GM12878 (cell line): ENCODE results near the gene PAPPA. TPM values are rescaled to one million over a fixed set of nuclear protein-coding genes. Genes with fewer than 3 reads are reported as not detected.

ENCODE experiments used
- ATAC-seq: fragments of 200-7000 bp; cut with Tn5 transposase; 3 replicates; pipeline ENCODE4 v1.9.1; 2020; ENCODE audit warnings: mild to moderate bottlenecking, moderate library complexity
- BruUV-seq: library from RNA; stranded (reverse); fragments of 400-500 nt; replicated peaks from 2 replicates; lab custom pipeline; 2021; lab: Mats Ljungman, UMichigan
- CTCF ChIA-PET: fragments of 300-600 bp; sonication (Branson Sonifier 250); formaldehyde crosslinking; extraction: SDS; loops from one replicate; lab custom pipeline; 2021; ENCODE audit warnings: inconsistent platforms; lab: Yijun Ruan, JAX
- POLR2A ChIA-PET: fragments of 350-600 bp; formaldehyde crosslinking; extraction: SDS; loops from one replicate; lab custom pipeline; 2021; ENCODE audit warnings: inconsistent platforms; lab: Charles Lee
- RAD21 ChIA-PET: fragments of 300-600 bp; sonication (Branson Sonifier 250); formaldehyde crosslinking; loops from one replicate; lab custom pipeline; 2023; ENCODE audit warnings: antibody characterized with exemption; ENCODE audit not compliant: unreplicated experiment; lab: Charles Lee
- SMC1A ChIA-PET: fragments of 300-600 bp; sonication (Branson Sonifier 250); formaldehyde crosslinking; loops from one replicate; lab custom pipeline; 2023; ENCODE audit not compliant: unreplicated experiment, uncharacterized antibody; lab: Charles Lee
- DNase-seq: peaks from one replicate; pipeline ENCODE4 v3.0.0-alpha.2; 2011; ENCODE audit warnings: low read depth, low spot score
- FAIRE-seq: peaks from 3 replicates; lab custom pipeline; 2011; peaks lifted over from hg19 to GRCh38; lab: Jason Lieb, UNC
- H2AFZ ChIP-seq: 2 replicates; pipeline ENCODE4 v1.6.0; 2011; ENCODE audit warnings: low read depth, low read length, control low read depth; ENCODE audit not compliant: control insufficient read depth
- H3K27ac ChIP-seq: 2 replicates; pipeline ENCODE4 v1.5.1; 2011; ENCODE audit warnings: control low read depth; ENCODE audit not compliant: control insufficient read depth, insufficient read depth
- H3K27me3 ChIP-seq, 2 experiments: replicated peaks in 1 of 2; 2 replicates each; pipeline versions ENCODE4 v1.6.0 to v1.6.1; 2011; ENCODE audit warnings: low read length in 1 of 2; ENCODE audit not compliant: control insufficient read depth in 2 of 2, insufficient read depth in 2 of 2
- H3K36me3 ChIP-seq, 2 experiments: 2 replicates each; pipeline ENCODE4 v1.5.1; 2011; ENCODE audit warnings: low read length in 1 of 2; ENCODE audit not compliant: control insufficient read depth in 2 of 2, insufficient read depth in 2 of 2
- H3K4me1 ChIP-seq: 2 replicates; pipeline ENCODE4 v1.6.1; 2011; ENCODE audit warnings: mild to moderate bottlenecking, low read length, moderate library complexity, mixed read lengths; ENCODE audit not compliant: control insufficient read depth, insufficient read depth
- H3K4me2 ChIP-seq: 2 replicates; pipeline ENCODE4 v1.6.0; 2011; ENCODE audit warnings: control low read depth; ENCODE audit not compliant: control insufficient read depth, insufficient read depth
- H3K4me3 ChIP-seq: fragments of 200-600 bp; sonication (generic); 2 replicates; pipeline ENCODE4 v1.5.1; 2016
- H3K79me2 ChIP-seq: 2 replicates; pipeline ENCODE4 v1.6.0; 2011; ENCODE audit warnings: low read length; ENCODE audit not compliant: control insufficient read depth, insufficient read depth
- H3K9ac ChIP-seq: 2 replicates; pipeline ENCODE4 v1.8.0; 2011; ENCODE audit warnings: low read length, control low read depth, mixed read lengths; ENCODE audit not compliant: control insufficient read depth, insufficient read depth
- H3K9me3 ChIP-seq: replicated peaks from 3 replicates; pipeline ENCODE4 v1.5.1; 2011; ENCODE audit warnings: mild to moderate bottlenecking, low read length; ENCODE audit not compliant: control insufficient read depth, insufficient read depth
- H4K20me1 ChIP-seq: 2 replicates; pipeline ENCODE4 v1.6.0; 2011; ENCODE audit not compliant: control insufficient read depth, insufficient read depth
- CTCF ChIP-seq, 3 experiments: IDR thresholded peaks in 2 of 3; conservative IDR thresholded peaks in 1 of 3; 2 replicates each; pipeline ENCODE4 v1.5.1; 2011; ENCODE audit warnings: low read depth in 3 of 3, low read length in 3 of 3, mild to moderate bottlenecking in 3 of 3, control low read depth in 2 of 3, moderate library complexity in 2 of 3, inconsistent platforms in 1 of 3, mixed read lengths in 1 of 3; ENCODE audit not compliant: control insufficient read depth in 2 of 3, insufficient read depth in 1 of 3; ENCODE audit errors: extremely low read depth in 1 of 3
- NR2C1 ChIP-seq: fragments of 450-650 bp; IDR thresholded peaks from 2 replicates; pipeline ENCODE4 v1.6.1; 2017; ENCODE audit warnings: antibody characterized with exemption, mild to moderate bottlenecking, moderate library complexity
- PRDM15 ChIP-seq: fragments of 450-650 bp; formaldehyde crosslinking; IDR thresholded peaks from 2 replicates; pipeline ENCODE4 v1.4.0; 2020; ENCODE audit warnings: mild to moderate bottlenecking, moderate library complexity
- ZNF24 ChIP-seq: fragments of 450-650 bp; IDR thresholded peaks from 2 replicates; pipeline ENCODE4 v1.6.1; 2017; ENCODE audit warnings: antibody characterized with exemption, mild to moderate bottlenecking
- WGBS: methylation state at CpG from one replicate; pipeline ENCODE4 v1.1.6; 2016; ENCODE audit warnings: low lambda C conversion rate; ENCODE audit not compliant: insufficient replicate concordance, insufficient coverage; ENCODE audit errors: missing lambda C conversion rate; 5-methylcytosine and 5-hydroxymethylcytosine counted together
- in situ Hi-C: fragments of 300-500 bp; cut with MboI; formaldehyde crosslinking; loops from 9 replicates; pipeline ENCODE4 v1.14.3; 2018; ENCODE audit warnings: mixed read lengths
- intact Hi-C: fragments of 100-400 bp; cut with micrococcal nuclease; formaldehyde crosslinking; loops from one replicate; pipeline ENCODE4 v1.14.2; 2022; ENCODE audit not compliant: unreplicated experiment
- polyA plus RNA-seq, 11 experiments: library from polyadenylated mRNA; depleted of rRNA in 4 of 11; unstranded in 6 of 11; stranded (reverse) in 5 of 11; fragments of >200 nt; fragmentation: Nextera tagmentation in 4 of 11; fragmentation: Illumina TruSeq in 1 of 11; extraction: Ambion mirVana in 4 of 11; extraction: Trizol in 1 of 11; gene quantifications; 1 replicate in 1 of 11; 2 replicates in 10 of 11; pipeline versions ENCODE4 v1.2.1 to v1.2.3, GENCODE V29; 2011 to 2016; ENCODE audit warnings: inconsistent platforms in 2 of 11, missing spikeins in 2 of 11, low read depth in 1 of 11
- total RNA-seq, 4 experiments: library from RNA; depleted of rRNA in 3 of 4; stranded (reverse); fragments of >200 nt in 3 of 4; fragmentation: Illumina TruSeq in 1 of 4; extraction: Trizol in 1 of 4; gene quantifications; 2 replicates each; pipeline versions ENCODE4 v1.2.1 to v1.2.3, GENCODE V29; 2013 to 2021

PAPPA gene
- total and polyA plus RNA-seq, 10 of the 15 experiments (the other 5 are each of a cell fraction or from before 2014, with no cell fraction given), result under 0.01 to 0.19 (median 0.02) TPM; not detected in 4

DNA sequence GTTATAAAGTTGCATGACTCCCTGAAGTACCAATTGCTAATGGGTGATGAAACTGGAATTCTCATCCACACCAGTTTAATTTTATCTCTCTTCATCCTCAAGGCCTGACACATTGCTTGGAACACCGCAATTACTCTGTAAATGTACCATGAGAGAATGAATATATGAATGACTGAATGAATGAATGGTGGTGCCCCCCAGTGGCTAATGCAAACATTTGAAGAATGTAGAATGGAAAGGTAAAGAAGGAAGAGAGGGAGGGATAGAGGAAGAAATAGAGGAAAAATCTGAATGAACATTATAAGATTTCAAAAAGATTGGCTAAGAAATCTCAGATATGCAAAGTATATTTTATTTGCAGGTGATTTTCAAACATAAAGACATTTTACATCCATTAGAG is 13.1 kb downstream of the PAPPA start:
- ChIA-PET SMC1A (interaction anchor here (1.1 kb wide), 1 partner anchor 405 kb away, joined by 3 read pairs; no protein-coding TSS in a partner anchor), CTCF (interaction anchor here (2.8 kb wide), 1 partner anchor 18 kb away, joined by 12 read pairs; no protein-coding TSS in a partner anchor), RAD21 (no interaction called here), POLR2A (no interaction called here)
- no peak for TF ChIP-seq PRDM15
- TF ChIP-seq ZNF24, result peak; percentile 95
- no peak for TF ChIP-seq NR2C1
- TF ChIP-seq CTCF (IDR thresholded peaks at IDR 0.05 in 2 of 3, conservative IDR thresholded peaks at IDR 0.05 in 1 of 3; ENCODE audit: control insufficient read depth in 2 of 3, extremely low read depth in 1 of 3, insufficient read depth in 1 of 3, low read depth in 3 of 3, low read length in 3 of 3), result peak in 1 of 3 experiments; percentile 16; a peak in 1 of 6 replicates
- no peak for DNase-seq
- no peak for FAIRE-seq
- no peak overlapping the region for H2AFZ ChIP-seq
- no peak overlapping the region for H3K27ac ChIP-seq
- H3K36me3 ChIP-seq, result no peaks in the 10 kb centered on the region
- H4K20me1 ChIP-seq, result no peaks in the 10 kb centered on the region
- H3K79me2 ChIP-seq, result no peaks in the 10 kb centered on the region
- H3K27me3 ChIP-seq, result no peaks in the 10 kb centered on the region
- H3K9ac ChIP-seq, result no peak overlapping the region
- H3K4me2 ChIP-seq, result no peak overlapping the region
- ATAC-seq, result no peak
- H3K4me1 ChIP-seq, result no peaks in the 10 kb centered on the region
- in situ Hi-C loops (loop anchor here (10.0 kb wide), 1 partner anchor 572 kb away; no protein-coding TSS in a partner anchor), intact Hi-C loops (loop anchor here (2.0 to 10.0 kb wide), 2 partner anchors 328 to 494 kb away; no protein-coding TSS in a partner anchor)
- BruUV-seq, result no TSS peak
- WGBS, result 90% methylated on average over 1 of the region's 1 CpG
- no peak overlapping the region for H3K4me3 ChIP-seq
- no peaks in the 10 kb centered on the region for H3K9me3 ChIP-seq
